Amniotic epithelial cell (primary cell): ENCODE data around the gene GARRE1.

Source experiments
- DNase-seq: peaks from one replicate; pipeline ENCODE4 v3.0.0-alpha.2; 2010; ENCODE audit warnings: low read depth

GARRE1 gene

DNA sequence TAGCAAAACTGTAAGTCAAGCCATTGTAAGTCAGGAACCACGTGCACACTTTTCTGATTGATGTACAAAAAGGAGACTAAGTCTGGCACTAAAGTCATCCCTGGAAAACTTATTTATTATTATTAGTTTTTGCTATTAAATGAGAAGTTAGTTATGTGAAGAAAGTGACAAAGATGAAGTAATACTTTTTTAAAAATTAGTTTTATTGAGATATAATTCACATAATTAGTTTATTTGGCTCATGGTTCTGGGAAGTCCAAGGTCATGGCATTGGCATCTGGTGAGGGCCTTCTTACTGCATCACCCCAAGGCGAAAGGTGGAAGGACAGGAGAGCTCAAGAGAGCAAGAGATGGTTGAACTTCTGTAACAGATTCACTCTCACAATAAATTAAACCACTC, 36.9 kb downstream of the GARRE1 start:
- no peak for DNase-seq

DNA sequence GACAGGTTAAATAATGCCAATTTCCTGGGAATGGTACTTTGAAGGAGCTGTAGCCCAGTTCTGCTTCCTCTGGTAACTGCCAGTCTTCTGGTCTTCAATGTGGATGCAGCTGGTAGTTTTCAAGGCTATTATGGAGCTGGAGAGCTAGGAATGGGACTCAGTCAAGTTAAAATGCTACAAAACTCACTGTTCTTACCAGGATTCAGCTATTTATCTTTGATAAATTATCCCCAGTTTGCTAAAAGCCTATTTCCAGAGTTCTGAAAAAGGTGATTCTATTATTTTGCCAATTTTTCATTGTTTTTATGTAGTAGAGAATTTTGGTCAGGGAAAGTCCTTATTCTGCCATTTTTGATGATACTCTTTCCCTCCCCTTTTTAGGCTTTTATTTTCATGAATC, 40.7 kb downstream of the GARRE1 start:
- no peak for DNase-seq

DNA sequence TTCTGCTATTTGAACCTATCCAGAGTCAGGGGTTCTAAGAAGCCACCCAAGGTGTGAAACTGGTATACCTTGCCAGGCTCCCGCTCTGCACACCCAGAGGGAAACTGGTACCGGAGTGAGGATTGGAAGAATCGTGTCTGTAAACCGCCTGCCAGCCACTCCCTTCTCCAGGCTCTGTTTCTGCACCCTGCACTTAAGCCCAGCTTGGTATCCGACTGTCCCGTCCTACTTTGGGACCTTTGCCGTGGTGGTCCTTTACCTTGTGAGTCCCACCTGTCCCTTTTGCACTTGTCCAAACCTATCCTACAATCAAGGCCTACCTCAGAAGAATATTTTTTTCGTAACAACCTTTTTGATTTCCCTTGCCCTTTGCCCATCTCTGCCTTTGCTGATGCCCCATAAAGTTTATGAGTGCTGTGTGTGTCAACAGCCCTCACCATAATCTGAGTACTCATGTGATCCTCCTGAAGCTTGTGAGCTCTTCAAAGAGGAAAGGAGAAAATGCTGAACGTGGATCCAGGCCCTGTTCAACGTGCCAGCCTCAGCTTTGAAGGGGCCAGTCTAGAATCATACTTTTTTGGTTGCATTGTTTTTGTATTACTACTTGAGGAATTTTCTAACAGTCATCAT, 44.7 kb downstream of the GARRE1 start:
- no peak for DNase-seq

DNA sequence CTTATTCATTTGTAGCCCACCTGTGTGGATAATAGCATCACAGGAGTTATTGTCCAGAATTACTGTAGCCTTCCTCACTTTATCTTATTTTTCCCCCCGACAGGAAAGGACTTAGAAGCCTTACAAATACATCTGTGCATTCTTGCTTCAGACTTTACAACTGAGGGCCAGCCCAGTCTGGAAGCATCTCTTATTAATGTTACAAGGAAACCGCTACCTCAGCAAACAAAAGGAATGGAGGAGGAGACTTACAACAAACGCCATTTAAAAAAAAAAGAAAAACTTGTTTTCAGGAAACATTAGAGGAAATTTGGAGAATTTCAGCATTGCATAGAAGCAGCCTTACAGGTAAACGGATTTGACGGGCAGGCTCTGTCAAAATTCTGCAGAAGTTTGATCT, 45.2 kb downstream of the GARRE1 start:
- DNase-seq: no peak

DNA sequence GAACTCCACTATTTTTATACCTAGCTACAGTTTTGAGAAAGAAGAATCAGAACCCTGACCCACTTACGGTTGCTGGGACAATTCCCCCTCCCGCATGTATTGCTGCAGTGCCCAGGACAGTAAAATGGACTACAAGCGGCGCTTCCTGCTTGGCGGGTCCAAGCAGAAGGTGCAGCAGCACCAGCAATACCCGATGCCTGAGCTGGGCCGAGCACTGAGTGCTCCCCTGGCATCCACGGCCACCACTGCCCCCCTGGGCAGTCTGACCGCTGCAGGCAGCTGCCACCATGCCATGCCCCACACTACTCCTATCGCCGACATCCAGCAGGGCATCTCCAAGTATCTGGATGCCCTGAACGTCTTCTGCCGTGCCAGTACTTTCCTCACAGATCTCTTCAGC, 46.0 kb downstream of the GARRE1 start:
- no peak for DNase-seq

DNA sequence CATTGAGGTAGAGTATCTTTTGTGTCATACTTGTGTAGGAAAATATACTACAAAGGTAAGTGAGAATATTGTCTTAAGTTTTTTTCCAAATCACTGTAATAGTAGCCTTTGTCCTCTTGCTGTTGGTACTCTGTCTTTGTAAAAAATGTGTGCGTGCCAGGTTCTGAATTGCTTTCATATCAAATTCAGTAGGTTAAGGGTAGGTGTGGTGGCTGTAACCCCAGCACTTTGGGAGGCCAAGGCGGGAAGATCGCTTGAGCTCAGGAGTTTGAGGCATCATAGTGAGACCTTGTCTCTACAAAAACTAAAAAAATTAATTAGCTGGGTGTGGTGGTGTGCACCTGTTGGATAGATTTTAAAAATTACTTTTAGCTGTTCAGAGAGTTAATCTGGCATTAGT, 46.6 kb downstream of the GARRE1 start:
- no peak for DNase-seq
